Right kidney (tissue), 1 donor: Measurements from ENCODE around the gene ZFAND3.

Experiments
- DNase-seq: peaks from one replicate; pipeline ENCODE4 v3.0.0-alpha.2; 2016

ZFAND3 gene

GRCh38 chr6:38171997-38172738 is 352.6 kb downstream of the ZFAND3 start:
- DNase-seq, result no peak

GRCh38 chr6:38172739-38173410 is 353.3 kb downstream of the ZFAND3 start:
- no peak for DNase-seq

- no peak for DNase-seq
These were observed 354.4 kb downstream of the ZFAND3 start for GRCh38 chr6:38173909-38174308.

- no peak for DNase-seq
These were observed 354.8 kb downstream of the ZFAND3 start for GRCh38 chr6:38174315-38174714.

GRCh38 chr6:38174806-38175495 is 355.4 kb downstream of the ZFAND3 start:
- no peak for DNase-seq

- no peak for DNase-seq
These were observed 356.3 kb downstream of the ZFAND3 start for GRCh38 chr6:38175786-38176185.

- DNase-seq, result peak; percentile 50
These were observed 357.5 kb downstream of the ZFAND3 start for GRCh38 chr6:38176797-38177751.

GRCh38 chr6:38177882-38178583 is 358.5 kb downstream of the ZFAND3 start:
- DNase-seq, result no peak

GRCh38 chr6:38178584-38178886 is 359.0 kb downstream of the ZFAND3 start:
- no peak for DNase-seq

GRCh38 chr6:38179300-38179699 is 359.8 kb downstream of the ZFAND3 start:
- no peak for DNase-seq

GRCh38 chr6:38179794-38180430 is 360.4 kb downstream of the ZFAND3 start:
- no peak for DNase-seq

- no peak for DNase-seq
These were observed 361.1 kb downstream of the ZFAND3 start for GRCh38 chr6:38180586-38180985.

GRCh38 chr6:38182426-38182825 is 362.9 kb downstream of the ZFAND3 start:
- no peak for DNase-seq

- DNase-seq, result no peak
These were observed 364.5 kb downstream of the ZFAND3 start for GRCh38 chr6:38183856-38184584.

- DNase-seq, result no peak
These were observed 365.1 kb downstream of the ZFAND3 start for GRCh38 chr6:38184585-38185080.

GRCh38 chr6:38185244-38185643 is 365.7 kb downstream of the ZFAND3 start:
- no peak for DNase-seq

- DNase-seq, result no peak
These were observed 366.2 kb downstream of the ZFAND3 start for GRCh38 chr6:38185752-38186151.

- DNase-seq, result no peak
These were observed 367.8 kb downstream of the ZFAND3 start for GRCh38 chr6:38187325-38187724.

- DNase-seq, result no peak
These were observed 368.5 kb downstream of the ZFAND3 start for GRCh38 chr6:38187811-38188590.
